ENCODE measurements around the gene ROBO4. TPM values are rescaled to one million over a fixed set of nuclear protein-coding genes. Genes with fewer than 3 reads are reported as not detected.

The ROBO4 gene
- total RNA-seq, 1 donor from 2014 or later = not detected

DNA sequence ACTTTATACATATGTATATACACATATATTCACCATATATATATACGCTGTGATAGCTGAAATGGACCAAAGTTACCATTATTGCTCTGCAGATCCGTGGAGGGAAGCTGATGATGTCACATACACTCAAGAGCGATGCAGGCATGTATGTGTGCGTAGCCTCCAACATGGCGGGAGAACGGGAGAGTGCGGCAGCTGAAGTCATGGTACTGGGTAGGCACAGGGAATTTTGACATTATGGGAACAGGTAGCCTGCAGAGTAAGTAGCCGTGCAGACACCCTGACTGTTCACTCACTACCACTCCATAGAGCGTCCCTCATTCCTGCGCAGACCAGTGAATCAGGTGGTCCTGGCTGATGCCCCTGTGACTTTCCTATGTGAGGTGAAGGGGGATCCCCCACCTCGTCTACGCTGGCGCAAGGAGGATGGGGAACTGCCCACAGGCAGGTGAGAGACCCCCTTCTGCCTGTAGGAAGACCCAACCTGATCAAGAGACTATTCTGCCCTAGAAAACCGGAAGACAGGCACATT, 27.7 kb downstream of the ROBO4 start:
- no peak for TF ChIP-seq CTCF (conservative IDR thresholded peaks at IDR 0.05)

DNA sequence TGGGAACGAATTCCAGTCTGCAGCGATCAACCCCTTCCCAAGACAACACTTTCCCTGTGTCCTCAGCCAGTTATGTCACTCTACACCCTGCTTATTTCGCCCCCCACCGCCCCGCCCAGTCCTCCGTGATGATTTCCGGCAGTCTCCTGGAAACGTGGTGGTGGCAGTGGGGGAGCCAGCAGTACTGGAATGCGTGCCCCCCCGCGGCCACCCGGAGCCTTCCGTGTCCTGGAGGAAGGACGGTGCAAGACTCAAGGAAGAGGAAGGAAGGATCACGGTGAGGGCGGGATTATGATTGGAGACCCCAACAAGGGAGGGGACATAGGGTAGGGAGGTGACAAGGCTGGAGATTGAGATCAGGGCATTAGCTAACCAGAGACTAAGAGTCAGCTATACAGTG, 28.3 kb downstream of the ROBO4 start:
- TF ChIP-seq CTCF (conservative IDR thresholded peaks at IDR 0.05) = no peak
- DNase-seq (ENCODE audit: extremely low spot score, unreplicated experiment) = peak; percentile 52
- H3K4me3 Mint-ChIP-seq = no peak overlapping the region

More for the DNA sequence above, 27.7 kb downstream of the ROBO4 start:
- Mint-ChIP-seq H3K36me3 (peaks cover 3% of the 10 kb centered on the region), H3K9me3 (no peaks in the 10 kb centered on the region), H3K4me3 (peak overlapping the region; percentile 34), H3K27me3 (peaks cover 99% of the 10 kb centered on the region), H3K4me1 (ENCODE audit: unreplicated experiment) (peaks cover 10% of the 10 kb centered on the region), H3K27ac (no peak overlapping the region)
- peak; percentile 29 for DNase-seq (ENCODE audit: extremely low spot score, unreplicated experiment)

DNA sequence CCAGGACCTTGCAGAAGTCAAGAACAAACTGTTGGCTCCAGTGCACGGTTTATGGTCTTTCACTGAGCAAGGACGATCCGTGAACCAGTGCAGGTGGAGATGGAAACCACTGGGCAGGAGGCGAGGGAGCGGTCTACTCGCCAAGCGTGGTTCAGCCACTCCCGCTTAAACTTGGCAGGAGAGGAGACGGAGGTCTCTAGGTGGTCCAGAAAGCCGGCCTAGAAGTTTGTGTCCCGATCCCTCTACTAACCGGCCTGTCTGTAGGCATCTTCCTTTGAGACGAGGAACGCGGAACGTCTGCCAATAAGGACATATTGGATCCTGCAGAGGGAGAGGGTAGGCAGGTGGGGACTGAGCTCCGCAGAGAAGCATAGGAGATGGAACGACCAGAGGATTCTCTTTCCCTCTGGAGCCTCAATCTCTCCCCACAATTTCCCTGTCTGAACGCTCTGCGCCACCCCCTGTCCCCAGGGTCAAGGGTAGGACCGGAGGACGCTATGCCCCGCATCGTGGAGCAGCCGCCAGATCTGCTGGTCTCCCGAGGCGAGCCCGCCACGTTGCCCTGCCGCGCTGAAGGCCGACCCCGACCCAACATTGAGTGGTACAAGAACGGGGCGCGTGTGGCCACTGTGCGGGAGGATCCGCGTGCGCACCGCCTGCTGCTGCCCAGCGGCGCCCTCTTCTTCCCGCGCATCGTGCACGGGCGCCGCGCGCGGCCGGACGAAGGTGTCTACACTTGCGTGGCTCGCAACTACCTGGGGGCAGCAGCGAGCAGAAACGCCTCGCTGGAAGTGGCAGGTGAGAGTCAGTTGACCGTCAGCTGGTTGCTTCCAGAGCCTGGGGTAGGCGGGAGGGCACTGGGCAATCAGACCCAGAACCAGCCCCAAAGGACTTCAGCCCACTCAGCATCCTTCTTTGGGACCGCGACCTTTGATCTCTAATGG, 29.1 kb downstream of the ROBO4 start:
- no peak for DNase-seq (ENCODE audit: extremely low spot score, unreplicated experiment)
- Mint-ChIP-seq H3K4me1 (ENCODE audit: unreplicated experiment) (peaks cover 12% of the 10 kb centered on the region), H3K27me3 (peaks cover 99% of the 10 kb centered on the region), H3K27ac (no peak overlapping the region), H3K9me3 (no peaks in the 10 kb centered on the region), H3K4me3 (no peak overlapping the region), H3K36me3 (peaks cover 3% of the 10 kb centered on the region)
- no peak for TF ChIP-seq CTCF (conservative IDR thresholded peaks at IDR 0.05)

More for the DNA sequence above, 28.3 kb downstream of the ROBO4 start:
- H3K9me3 Mint-ChIP-seq = no peaks in the 10 kb centered on the region
- H3K36me3 Mint-ChIP-seq = peaks cover 3% of the 10 kb centered on the region
- no peak overlapping the region for H3K27ac Mint-ChIP-seq
- peaks cover 10% of the 10 kb centered on the region for H3K4me1 Mint-ChIP-seq (ENCODE audit: unreplicated experiment)
- H3K27me3 Mint-ChIP-seq = peaks cover 99% of the 10 kb centered on the region

DNA sequence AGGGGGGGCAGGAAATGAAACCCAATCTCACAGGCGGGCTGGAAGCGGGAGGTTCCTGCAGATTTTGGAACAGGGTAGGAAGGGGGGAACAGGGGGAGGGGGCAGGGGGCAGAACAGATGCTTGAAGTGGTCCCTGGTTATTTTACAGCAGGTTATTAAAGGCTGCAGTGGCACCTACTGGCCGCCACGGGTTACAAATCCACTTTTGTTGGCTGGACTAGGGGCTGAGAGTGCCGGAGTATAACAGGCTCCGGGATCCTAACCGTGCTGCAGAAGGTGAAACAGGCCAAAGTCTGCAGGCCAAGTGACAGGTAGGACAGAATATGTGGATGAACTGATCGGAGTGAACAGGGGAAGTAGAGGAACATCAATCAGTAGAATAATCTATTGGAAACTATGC, 30.0 kb downstream of the ROBO4 start:
- peak; percentile 72 for TF ChIP-seq CTCF (conservative IDR thresholded peaks at IDR 0.05)
- peak overlapping the region; percentile 48 for H3K4me3 Mint-ChIP-seq
- H3K9me3 Mint-ChIP-seq = no peaks in the 10 kb centered on the region
- peaks cover 3% of the 10 kb centered on the region for H3K36me3 Mint-ChIP-seq
- no peak for DNase-seq (ENCODE audit: extremely low spot score, unreplicated experiment)
- no peak overlapping the region for H3K27ac Mint-ChIP-seq
- peaks cover 19% of the 10 kb centered on the region for H3K4me1 Mint-ChIP-seq (ENCODE audit: unreplicated experiment)
- H3K27me3 Mint-ChIP-seq = peaks cover 99% of the 10 kb centered on the region

- no peak overlapping the region for H3K27ac Mint-ChIP-seq
- H3K9me3 Mint-ChIP-seq = no peaks in the 10 kb centered on the region
- peak; percentile 93 for TF ChIP-seq CTCF (conservative IDR thresholded peaks at IDR 0.05)
- H3K27me3 Mint-ChIP-seq = peaks cover 99% of the 10 kb centered on the region
- no peak for DNase-seq (ENCODE audit: extremely low spot score, unreplicated experiment)
- peaks cover 24% of the 10 kb centered on the region for H3K4me1 Mint-ChIP-seq (ENCODE audit: unreplicated experiment)
- H3K4me3 Mint-ChIP-seq = peak overlapping the region; percentile 76
- peaks cover 3% of the 10 kb centered on the region for H3K36me3 Mint-ChIP-seq
Measured at GRCh38 chr11:124865902-124866851, 31.5 kb downstream of the ROBO4 start.

Measured in type B pancreatic cell (in vitro differentiated cells).